Peyer's patch (tissue), 4 donors: ENCODE results near the gene P4HA1. TPM values are rescaled to one million over a fixed set of nuclear protein-coding genes. Genes with fewer than 3 reads are reported as not detected.

Experiments used
- DNase-seq, 3 donors: peaks; one replicate each; pipeline ENCODE4 v3.0.0-alpha.2; 2017 to 2019
- H3K27ac ChIP-seq, 4 donors: fragments of 200-600 bp; sonication (generic); one replicate each; pipeline ENCODE4 v1.5.1; 2016 to 2019
- H3K27me3 ChIP-seq, 2 donors: fragments of 200-600 bp; sonication (generic); one replicate each; pipeline ENCODE4 v1.5.1; 2019
- H3K36me3 ChIP-seq, 3 donors: fragments of 200-600 bp; sonication (generic); one replicate each; pipeline ENCODE4 v1.5.1; 2016 to 2019
- H3K4me1 ChIP-seq, 4 donors: fragments of 200-600 bp; sonication (generic); one replicate each; pipeline ENCODE4 v1.5.1; 2016 to 2019
- H3K4me3 ChIP-seq, 4 donors: fragments of 200-600 bp; sonication (generic); 1 replicate in 3 of 4; 2 replicates in 1 of 4; pipeline ENCODE4 v1.5.1; 2016 to 2019; ENCODE audit warnings: mild to moderate bottlenecking in 1 of 4
- H3K9me3 ChIP-seq, 4 donors: fragments of 200-600 bp; sonication (generic); one replicate each; pipeline ENCODE4 v1.5.1; 2016 to 2019; ENCODE audit warnings: mild to moderate bottlenecking in 1 of 4
- POLR2A ChIP-seq, 2 donors: fragments of 450-650 bp; IDR thresholded peaks; one replicate each; pipeline ENCODE4 v1.5.1; 2017; ENCODE audit warnings: antibody characterized with exemption in 2 of 2, mild to moderate bottlenecking in 2 of 2, moderate library complexity in 2 of 2
- total RNA-seq, 4 donors: library from RNA; depleted of rRNA; stranded (reverse); fragments of >200 nt; gene quantifications; one replicate each; pipeline ENCODE4 v1.1.0, GENCODE V29; 2016
- TF ChIP-seq, protein P1 (sequence below), 6 experiments: fragments of 450-650 bp in 4 of 6; fragments of 200-600 bp in 2 of 6; sonication (generic) in 1 of 6; IDR thresholded peaks; one replicate each; pipeline ENCODE4 v1.5.1; 2017 to 2019; ENCODE audit warnings: antibody characterized with exemption in 6 of 6, mild to moderate bottlenecking in 3 of 6, moderate library complexity in 1 of 6

Gene P4HA1
- total RNA-seq, 4 donors from 2014 or later, result 13.9 to 19.0 (median 15.2) TPM

DNA sequence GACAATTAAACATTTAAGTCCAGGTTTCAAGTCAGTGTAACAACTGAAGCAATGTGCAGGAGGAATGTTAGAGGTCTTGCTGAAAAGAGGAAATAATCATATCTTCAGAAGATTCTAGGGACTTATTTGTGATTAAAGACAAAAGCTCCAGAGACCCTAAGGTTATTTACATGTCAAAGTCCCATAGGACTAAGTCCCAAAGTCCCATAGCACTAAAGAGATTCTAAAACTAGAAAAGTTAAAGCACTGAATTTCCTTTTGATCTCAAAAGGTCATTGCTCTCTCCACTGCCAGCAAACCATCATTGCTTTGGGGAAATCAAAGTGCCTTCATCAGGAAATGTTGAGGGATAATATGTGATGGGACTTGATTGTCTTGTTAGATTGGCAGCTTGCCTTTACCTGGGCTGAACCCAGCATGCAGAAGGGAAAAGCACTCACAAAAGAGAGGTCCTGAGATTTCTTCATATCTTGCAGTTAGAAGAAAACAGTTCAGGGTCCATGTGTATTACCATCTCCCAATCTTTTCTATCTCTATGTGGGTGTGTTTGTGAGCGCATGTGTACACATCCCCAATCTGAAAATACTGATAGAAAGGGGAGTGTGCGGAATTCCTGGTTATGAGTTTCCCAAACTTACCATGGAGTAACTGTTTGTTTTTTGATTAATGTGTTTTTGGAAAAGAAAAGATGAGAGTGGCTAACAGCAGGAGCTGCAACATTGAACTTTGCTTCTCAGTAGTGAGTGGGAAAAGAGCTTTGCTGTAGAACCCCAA, 35.4 kb upstream of the P4HA1 start:
- peaks cover 0 to 82% (median 0%) of the 10 kb centered on the region in 3 donors for H3K36me3 ChIP-seq
- H3K4me1 ChIP-seq, result no peaks in the 10 kb centered on the region
- no peaks in the 10 kb centered on the region for H3K27me3 ChIP-seq
- no peak for TF ChIP-seq POLR2A (IDR thresholded peaks at IDR 0.05)
- TF ChIP-seq, protein P1, sequence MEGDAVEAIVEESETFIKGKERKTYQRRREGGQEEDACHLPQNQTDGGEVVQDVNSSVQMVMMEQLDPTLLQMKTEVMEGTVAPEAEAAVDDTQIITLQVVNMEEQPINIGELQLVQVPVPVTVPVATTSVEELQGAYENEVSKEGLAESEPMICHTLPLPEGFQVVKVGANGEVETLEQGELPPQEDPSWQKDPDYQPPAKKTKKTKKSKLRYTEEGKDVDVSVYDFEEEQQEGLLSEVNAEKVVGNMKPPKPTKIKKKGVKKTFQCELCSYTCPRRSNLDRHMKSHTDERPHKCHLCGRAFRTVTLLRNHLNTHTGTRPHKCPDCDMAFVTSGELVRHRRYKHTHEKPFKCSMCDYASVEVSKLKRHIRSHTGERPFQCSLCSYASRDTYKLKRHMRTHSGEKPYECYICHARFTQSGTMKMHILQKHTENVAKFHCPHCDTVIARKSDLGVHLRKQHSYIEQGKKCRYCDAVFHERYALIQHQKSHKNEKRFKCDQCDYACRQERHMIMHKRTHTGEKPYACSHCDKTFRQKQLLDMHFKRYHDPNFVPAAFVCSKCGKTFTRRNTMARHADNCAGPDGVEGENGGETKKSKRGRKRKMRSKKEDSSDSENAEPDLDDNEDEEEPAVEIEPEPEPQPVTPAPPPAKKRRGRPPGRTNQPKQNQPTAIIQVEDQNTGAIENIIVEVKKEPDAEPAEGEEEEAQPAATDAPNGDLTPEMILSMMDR (IDR thresholded peaks at IDR 0.05), result no peak
- H3K27ac ChIP-seq, result peak overlapping the region in 1 of 4 donors; percentile 11
- no peak overlapping the region for H3K4me3 ChIP-seq
- DNase-seq, result no peak
- no peaks in the 10 kb centered on the region for H3K9me3 ChIP-seq

DNA sequence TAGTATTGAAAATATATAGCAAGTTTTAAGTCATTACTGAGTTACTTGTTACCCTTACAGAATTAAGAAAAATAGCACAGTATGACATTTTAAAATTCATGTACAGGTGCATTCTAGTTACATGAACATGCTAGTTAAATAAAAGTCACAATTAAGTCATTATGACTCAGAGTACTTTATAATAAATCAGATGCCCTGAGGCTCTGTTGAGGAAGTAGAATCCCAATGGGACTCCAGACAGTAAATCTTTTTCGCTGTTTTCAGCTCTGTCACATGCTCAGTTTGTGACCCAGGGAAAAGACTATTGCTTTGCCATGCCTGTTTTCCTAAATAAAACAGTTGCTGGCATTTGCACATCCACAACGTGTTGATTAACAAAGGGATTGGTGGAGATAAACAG, 34.6 kb upstream of the P4HA1 start:
- TF ChIP-seq POLR2A (IDR thresholded peaks at IDR 0.05), result no peak
- TF ChIP-seq, protein P1 (IDR thresholded peaks at IDR 0.05), result no peak
- H3K27ac ChIP-seq, result no peak overlapping the region
- peaks cover 0 to 84% (median 0%) of the 10 kb centered on the region in 3 donors for H3K36me3 ChIP-seq

DNA sequence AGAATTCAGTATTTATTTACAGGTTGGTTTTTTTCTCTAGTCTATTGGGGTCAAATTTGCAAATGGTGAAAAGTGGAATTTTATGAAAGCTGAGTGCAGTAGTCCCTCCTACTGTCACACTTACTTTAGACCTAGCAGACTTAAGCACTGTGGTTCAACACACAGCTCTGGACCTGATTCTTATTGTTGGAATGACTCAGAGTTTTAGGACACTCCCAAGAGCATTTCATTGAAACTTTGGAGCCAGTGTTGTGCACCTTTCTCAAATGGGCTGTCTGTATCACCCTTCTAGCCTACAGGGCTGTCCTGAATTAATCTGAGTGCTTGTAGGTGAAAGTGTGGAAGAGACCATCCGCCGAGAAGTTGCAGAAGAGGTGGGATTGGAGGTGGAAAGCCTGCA, 29.7 kb upstream of the P4HA1 start:
- Histone ChIP-seq H3K4me1 (no peaks in the 10 kb centered on the region), H3K27ac (no peak overlapping the region), H3K4me3 (no peak overlapping the region), H3K27me3 (no peaks in the 10 kb centered on the region), H3K36me3 (peaks cover 0 to 61% (median 0%) of the 10 kb centered on the region in 3 donors), H3K9me3 (no peaks in the 10 kb centered on the region)
- TF ChIP-seq, protein P1 (IDR thresholded peaks at IDR 0.05), result no peak
- TF ChIP-seq POLR2A (IDR thresholded peaks at IDR 0.05), result no peak
- DNase-seq, result no peak

More for the DNA sequence above, 34.6 kb upstream of the P4HA1 start:
- Histone ChIP-seq H3K27me3 (no peaks in the 10 kb centered on the region), H3K9me3 (no peaks in the 10 kb centered on the region), H3K4me3 (no peak overlapping the region), H3K4me1 (no peaks in the 10 kb centered on the region)
- no peak for DNase-seq

DNA sequence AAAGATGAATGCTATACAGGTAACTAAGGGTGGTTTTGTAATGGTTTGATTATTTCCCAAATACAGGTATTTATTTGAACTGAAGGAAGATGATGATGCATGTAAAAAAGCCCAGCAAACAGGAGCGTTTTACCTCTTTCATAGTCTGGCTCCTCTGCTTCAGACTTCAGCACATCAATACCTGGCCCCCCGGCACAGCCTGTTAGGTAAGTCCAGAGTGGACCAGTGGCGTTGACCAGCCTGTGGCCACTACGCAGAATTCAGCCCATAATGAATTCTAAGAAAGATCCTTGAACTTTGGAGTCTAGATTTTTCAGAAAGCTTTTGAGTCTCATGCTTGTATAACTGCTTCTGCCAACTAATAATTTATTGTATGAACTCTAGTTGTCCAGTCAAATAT, 23.3 kb upstream of the P4HA1 start:
- Histone ChIP-seq H3K9me3 (no peaks in the 10 kb centered on the region), H3K4me3 (no peak overlapping the region), H3K27me3 (no peaks in the 10 kb centered on the region), H3K27ac (no peak overlapping the region), H3K4me1 (no peaks in the 10 kb centered on the region), H3K36me3 (peaks cover 0 to 21% (median 5%) of the 10 kb centered on the region in 3 donors)
- no peak for DNase-seq
- TF ChIP-seq, protein P1 (IDR thresholded peaks at IDR 0.05), result no peak
- no peak for TF ChIP-seq POLR2A (IDR thresholded peaks at IDR 0.05)

DNA sequence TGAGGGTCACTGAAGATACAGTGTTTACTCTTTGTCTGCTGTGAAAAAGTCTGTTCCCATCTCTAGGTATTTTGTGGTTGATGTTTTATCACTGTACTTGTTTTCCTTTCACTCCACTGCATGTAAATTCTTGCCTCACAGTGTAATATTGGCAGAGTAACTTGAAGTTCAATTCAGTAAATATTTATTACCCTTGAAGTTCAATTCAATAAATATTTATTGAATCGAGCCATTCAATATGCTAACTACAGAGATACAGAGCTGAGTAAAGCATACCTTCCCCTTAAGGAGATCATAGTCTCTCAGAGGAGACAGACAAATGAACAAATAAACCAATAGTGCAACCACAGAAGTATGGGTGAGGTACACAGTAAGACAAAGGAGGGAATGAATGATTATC, 22.8 kb upstream of the P4HA1 start:
- DNase-seq, result no peak
- H3K9me3 ChIP-seq, result no peaks in the 10 kb centered on the region
- TF ChIP-seq, protein P1 (IDR thresholded peaks at IDR 0.05), result no peak
- no peak for TF ChIP-seq POLR2A (IDR thresholded peaks at IDR 0.05)
- H3K27ac ChIP-seq, result no peak overlapping the region
- H3K36me3 ChIP-seq, result peaks cover 0 to 16% (median 5%) of the 10 kb centered on the region in 3 donors
- H3K4me3 ChIP-seq, result no peak overlapping the region
- no peaks in the 10 kb centered on the region for H3K4me1 ChIP-seq
- H3K27me3 ChIP-seq, result no peaks in the 10 kb centered on the region
